Esophagus muscularis mucosa (tissue), 4 donors: ENCODE measurements around the gene FZR1. TPM values are rescaled to one million over a fixed set of nuclear protein-coding genes. Genes with fewer than 3 reads are reported as not detected.

Source experiments
- DNase-seq: peaks from one replicate; pipeline ENCODE4 v3.0.0-alpha.2; 2017; ENCODE audit errors: extremely low spot score
- H3K27ac ChIP-seq, 4 donors: fragments of 200-600 bp; sonication (generic); replicated peaks in 1 of 4; 1 replicate in 3 of 4; 2 replicates in 1 of 4; pipeline ENCODE4 v1.5.1; 2016 to 2019; ENCODE audit warnings: mild to moderate bottlenecking in 1 of 4
- H3K27me3 ChIP-seq, 4 donors: fragments of 200-600 bp; sonication (generic); one replicate each; pipeline versions ENCODE4 v1.5.1 to v1.6.0; 2016 to 2019
- H3K36me3 ChIP-seq, 4 donors: fragments of 200-600 bp; sonication (generic); one replicate each; pipeline ENCODE4 v1.5.1; 2016 to 2019
- H3K4me1 ChIP-seq, 4 donors: fragments of 200-600 bp; sonication (generic); one replicate each; pipeline ENCODE4 v1.5.1; 2016 to 2019
- H3K4me3 ChIP-seq, 4 donors: fragments of 200-600 bp; sonication (generic); 1 replicate in 2 of 4; 2 replicates in 2 of 4; pipeline ENCODE4 v1.5.1; 2016 to 2019; ENCODE audit warnings: mild to moderate bottlenecking in 4 of 4, moderate library complexity in 1 of 4
- H3K9me3 ChIP-seq, 4 donors: fragments of 200-600 bp; sonication (generic); 1 replicate in 3 of 4; 2 replicates in 1 of 4; pipeline ENCODE4 v1.5.1; 2016 to 2019
- EP300 ChIP-seq: sonication (generic); formaldehyde crosslinking; IDR thresholded peaks from one replicate; pipeline ENCODE4 v1.6.1; 2017; ENCODE audit warnings: antibody characterized with exemption
- POLR2A ChIP-seq: fragments of 450-650 bp; IDR thresholded peaks from one replicate; pipeline ENCODE4 v1.6.1; 2017; ENCODE audit warnings: antibody characterized with exemption, moderate library complexity, mild to moderate bottlenecking, low read depth
- POLR2AphosphoS5 ChIP-seq, 2 donors: sonication (generic); formaldehyde crosslinking; IDR thresholded peaks; one replicate each; pipeline ENCODE4 v1.6.1; 2017; ENCODE audit warnings: antibody characterized with exemption in 2 of 2
- WGBS: methylation state at CpG from one replicate; pipeline ENCODE4 v1.1.5; 2018; 5-methylcytosine and 5-hydroxymethylcytosine counted together
- intact Hi-C: fragments of 100-400 bp; cut with DNase I; formaldehyde crosslinking; loops from one replicate; pipeline ENCODE4 v1.15.1; 2023
- total RNA-seq, 4 donors: library from RNA; depleted of rRNA; stranded (reverse); fragments of >200 nt; gene quantifications; one replicate each; pipeline versions ENCODE4 v1.1.0 to v1.2.1, GENCODE V29; 2016
- TF ChIP-seq, protein P1 (sequence below), 3 experiments: fragments of 200-600 bp in 2 of 3; fragments of 450-650 bp in 1 of 3; sonication (generic) in 2 of 3; IDR thresholded peaks; one replicate each; pipeline ENCODE4 v1.5.1; 2017 to 2019; ENCODE audit warnings: antibody characterized with exemption in 3 of 3, mild to moderate bottlenecking in 2 of 3, moderate library complexity in 1 of 3

Gene FZR1
- total RNA-seq, 4 donors from 2014 or later, result 15.8 to 41.2 (median 31.4) TPM

DNA sequence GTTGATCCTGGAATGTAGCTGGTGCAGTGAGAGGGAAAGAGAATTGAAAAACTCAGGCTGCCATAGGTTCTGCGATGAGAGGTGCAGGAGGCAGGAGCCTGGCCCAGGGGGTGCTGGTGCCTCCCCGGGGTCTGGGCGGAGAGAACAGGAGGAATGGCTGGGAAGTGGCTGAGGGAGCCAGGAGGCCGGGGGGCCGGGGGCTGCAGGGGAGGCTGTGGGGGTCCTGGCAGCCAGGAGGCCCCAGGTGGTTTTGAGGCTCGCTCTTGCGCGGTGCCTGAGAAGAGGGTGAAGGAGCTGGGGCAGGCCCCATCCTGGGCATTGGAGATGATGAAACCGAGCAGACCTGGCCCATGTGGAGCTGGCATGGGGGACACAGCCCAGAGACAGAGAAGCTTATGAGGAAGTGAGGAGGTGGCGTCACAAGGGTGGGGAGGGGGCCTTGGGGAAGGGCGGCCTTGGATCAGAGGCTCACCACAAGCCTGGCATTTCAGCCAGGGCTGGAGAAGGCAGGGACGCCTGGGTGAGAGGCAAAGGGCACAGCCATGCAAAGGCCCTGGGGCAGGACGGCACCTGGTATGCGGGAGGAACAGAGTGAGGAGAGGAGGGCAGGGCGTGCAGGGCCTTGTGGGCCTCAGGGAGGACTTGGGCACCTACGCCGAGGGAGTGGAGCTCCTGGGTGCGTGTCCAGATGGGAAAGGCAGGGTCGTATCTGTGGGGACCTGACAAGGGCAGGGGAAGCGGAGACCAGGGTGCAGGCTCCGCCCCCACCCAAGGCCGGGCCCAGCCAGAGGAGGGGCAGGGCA, 31.5 kb downstream of the FZR1 start:
- intact Hi-C loops, result no loop called here

DNA sequence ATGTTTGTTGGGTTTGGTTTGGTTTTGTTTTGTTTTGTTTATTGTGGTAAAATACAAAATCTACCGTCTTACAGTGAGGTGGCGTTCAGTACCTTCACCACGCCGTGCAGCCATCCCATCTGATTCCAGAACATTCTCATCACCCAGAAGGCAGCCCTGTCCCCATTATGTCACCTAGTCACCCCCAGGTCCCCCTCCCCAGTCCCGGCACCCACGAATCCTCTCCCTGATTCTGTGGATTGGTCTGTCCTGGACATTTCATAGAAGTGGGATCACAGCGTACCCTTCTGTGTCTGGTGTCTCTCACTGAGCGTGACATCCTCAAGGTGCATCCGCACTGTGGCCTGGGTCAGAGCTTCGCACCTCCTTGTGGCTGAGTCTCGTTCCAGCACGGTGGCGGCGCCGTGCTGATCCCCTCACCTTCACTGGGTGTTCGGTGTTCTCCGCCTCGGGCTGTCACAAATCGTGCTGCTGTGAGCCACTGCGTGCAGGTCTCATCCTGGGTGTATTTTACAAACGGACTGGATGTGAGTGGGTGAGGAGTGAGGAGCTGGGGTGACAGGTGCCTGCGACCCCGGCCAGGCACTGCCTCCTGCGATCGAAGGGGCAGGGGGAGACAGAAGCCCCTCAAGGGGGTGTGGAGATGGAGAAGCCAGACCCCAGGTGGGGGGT, 32.3 kb downstream of the FZR1 start:
- no peak for DNase-seq
- Histone ChIP-seq H3K4me3 (no peak overlapping the region), H3K4me1 (peaks cover 0 to 34% (median 30%) of the 10 kb centered on the region in 4 donors), H3K27ac (peak overlapping the region in 1 of 4 donors; percentile 33), H3K27me3 (no peaks in the 10 kb centered on the region), H3K9me3 (no peaks in the 10 kb centered on the region), H3K36me3 (peaks cover 18 to 54% (median 45%) of the 10 kb centered on the region in 4 donors)
- 75% methylated on average over 11 of the region's 25 CpGs for WGBS
- intact Hi-C loops, result no loop called here
- TF ChIP-seq EP300 (no peak), POLR2AphosphoS5 (IDR thresholded peaks at IDR 0.05) (no peak), POLR2A (no peak)
- TF ChIP-seq, protein P1, sequence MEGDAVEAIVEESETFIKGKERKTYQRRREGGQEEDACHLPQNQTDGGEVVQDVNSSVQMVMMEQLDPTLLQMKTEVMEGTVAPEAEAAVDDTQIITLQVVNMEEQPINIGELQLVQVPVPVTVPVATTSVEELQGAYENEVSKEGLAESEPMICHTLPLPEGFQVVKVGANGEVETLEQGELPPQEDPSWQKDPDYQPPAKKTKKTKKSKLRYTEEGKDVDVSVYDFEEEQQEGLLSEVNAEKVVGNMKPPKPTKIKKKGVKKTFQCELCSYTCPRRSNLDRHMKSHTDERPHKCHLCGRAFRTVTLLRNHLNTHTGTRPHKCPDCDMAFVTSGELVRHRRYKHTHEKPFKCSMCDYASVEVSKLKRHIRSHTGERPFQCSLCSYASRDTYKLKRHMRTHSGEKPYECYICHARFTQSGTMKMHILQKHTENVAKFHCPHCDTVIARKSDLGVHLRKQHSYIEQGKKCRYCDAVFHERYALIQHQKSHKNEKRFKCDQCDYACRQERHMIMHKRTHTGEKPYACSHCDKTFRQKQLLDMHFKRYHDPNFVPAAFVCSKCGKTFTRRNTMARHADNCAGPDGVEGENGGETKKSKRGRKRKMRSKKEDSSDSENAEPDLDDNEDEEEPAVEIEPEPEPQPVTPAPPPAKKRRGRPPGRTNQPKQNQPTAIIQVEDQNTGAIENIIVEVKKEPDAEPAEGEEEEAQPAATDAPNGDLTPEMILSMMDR (IDR thresholded peaks at IDR 0.05), result no peak

More for the DNA sequence above, 31.5 kb downstream of the FZR1 start:
- Histone ChIP-seq H3K4me1 (peaks cover 0 to 29% (median 24%) of the 10 kb centered on the region in 4 donors), H3K36me3 (peaks cover 25 to 57% (median 50%) of the 10 kb centered on the region in 4 donors), H3K27me3 (no peaks in the 10 kb centered on the region), H3K27ac (peak overlapping the region; percentile 42 to 61 (median 53)), H3K9me3 (no peaks in the 10 kb centered on the region), H3K4me3 (peak overlapping the region in 1 of 4 donors; percentile 2)
- 88% methylated on average over 21 of the region's 22 CpGs for WGBS
- DNase-seq, result no peak
- TF ChIP-seq, protein P1 (IDR thresholded peaks at IDR 0.05), result no peak
- TF ChIP-seq POLR2AphosphoS5 (IDR thresholded peaks at IDR 0.05), result peak in 1 of 2 donors; percentile 15

DNA sequence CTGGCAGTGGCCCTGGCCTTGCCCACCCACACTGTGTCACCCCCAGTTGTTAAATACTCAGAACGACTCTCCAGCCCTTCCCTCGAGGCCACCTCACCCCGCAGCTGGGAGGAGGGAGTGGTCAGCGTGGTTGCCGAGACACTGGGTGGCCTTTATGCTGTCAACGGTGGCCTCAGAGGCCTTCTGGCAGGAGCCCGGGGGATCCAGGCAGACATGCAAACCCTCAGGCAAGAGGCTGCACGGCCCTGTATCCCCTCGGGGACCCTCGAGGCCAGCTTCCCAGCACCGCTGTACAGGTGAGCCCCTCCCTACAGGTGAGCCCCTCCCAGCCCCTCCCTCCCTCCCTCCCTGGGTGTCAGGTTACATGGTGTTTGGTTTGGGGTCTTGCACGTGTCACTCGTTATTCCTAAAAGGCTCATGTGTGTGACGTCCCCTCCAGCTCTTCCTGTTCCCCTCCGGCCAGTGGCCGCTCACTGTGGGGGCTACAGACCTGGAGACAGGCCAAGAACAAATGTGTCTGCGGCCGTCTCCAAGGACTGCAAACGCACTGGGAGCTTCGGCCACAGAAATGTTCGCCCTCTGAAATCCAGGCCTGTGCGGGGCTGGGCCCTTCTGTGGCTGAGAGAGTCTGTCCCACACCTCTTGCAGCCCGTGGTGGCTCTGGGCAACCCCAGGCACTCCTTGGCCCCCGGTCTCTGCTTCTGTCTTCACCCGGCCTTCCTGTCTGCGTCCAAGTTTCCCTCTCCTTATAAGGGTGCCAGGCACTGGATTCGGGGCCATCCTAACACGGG, 33.0 kb downstream of the FZR1 start, which contains the start of gene TEKTIP1:
Gene TEKTIP1 (plus strand): TSS at position 210 of the 791 bp plus-strand sequence. CDS start 4 bp downstream, at position 214.
- no peak for DNase-seq
- Histone ChIP-seq H3K36me3 (peaks cover 13 to 54% (median 43%) of the 10 kb centered on the region in 4 donors), H3K4me1 (peaks cover 0 to 35% (median 34%) of the 10 kb centered on the region in 4 donors), H3K27me3 (no peaks in the 10 kb centered on the region), H3K9me3 (no peaks in the 10 kb centered on the region), H3K27ac (peak within 1 kb of the TSS in 1 of 4 donors; percentile 33), H3K4me3 (no peak within 1 kb of the TSS)
- intact Hi-C loops, result no loop called here
- 58% methylated on average over 24 of the region's 28 CpGs for WGBS
- no peak for TF ChIP-seq POLR2A
- no peak for TF ChIP-seq EP300
- TF ChIP-seq, protein P1 (IDR thresholded peaks at IDR 0.05), result no peak
- no peak for TF ChIP-seq POLR2AphosphoS5 (IDR thresholded peaks at IDR 0.05)

DNA sequence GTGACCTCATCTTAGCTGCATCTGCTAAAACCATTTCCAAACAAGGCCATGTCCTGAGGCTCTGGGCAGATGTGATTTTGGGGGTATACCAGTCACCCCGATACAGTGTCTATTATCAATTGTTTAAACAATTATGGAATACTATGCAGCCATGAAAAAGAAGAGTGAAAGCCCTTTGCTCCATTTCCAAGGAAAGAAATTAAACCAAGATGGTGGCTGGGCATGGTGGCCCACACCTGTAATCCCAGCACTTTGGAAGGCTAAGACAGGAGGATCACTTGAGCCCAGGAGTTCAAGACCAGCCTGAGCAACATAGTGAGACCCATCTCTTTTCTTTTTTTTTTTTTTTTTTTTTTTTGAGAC, 33.6 kb downstream of the FZR1 start:
- H3K4me1 ChIP-seq, result peaks cover 0 to 38% (median 34%) of the 10 kb centered on the region in 4 donors
- peaks cover 10 to 54% (median 43%) of the 10 kb centered on the region in 4 donors for H3K36me3 ChIP-seq
- WGBS, result 100% methylated on average over 1 of the region's 1 CpG
- intact Hi-C loops, result no loop called here
- no peak for DNase-seq
- TF ChIP-seq, protein P1 (IDR thresholded peaks at IDR 0.05), result no peak
- TF ChIP-seq POLR2A (no peak), EP300 (no peak), POLR2AphosphoS5 (IDR thresholded peaks at IDR 0.05) (no peak)
- H3K27ac ChIP-seq, result no peak overlapping the region
- no peaks in the 10 kb centered on the region for H3K27me3 ChIP-seq
- no peaks in the 10 kb centered on the region for H3K9me3 ChIP-seq
- no peak overlapping the region for H3K4me3 ChIP-seq
